Measurements from ENCODE around the gene TXNRD1. TPM values are rescaled to one million over a fixed set of nuclear protein-coding genes. Genes with fewer than 3 reads are reported as not detected.

Gene TXNRD1
- total RNA-seq, 4 donors from 2014 or later = 111 to 140 (median 128) TPM

DNA sequence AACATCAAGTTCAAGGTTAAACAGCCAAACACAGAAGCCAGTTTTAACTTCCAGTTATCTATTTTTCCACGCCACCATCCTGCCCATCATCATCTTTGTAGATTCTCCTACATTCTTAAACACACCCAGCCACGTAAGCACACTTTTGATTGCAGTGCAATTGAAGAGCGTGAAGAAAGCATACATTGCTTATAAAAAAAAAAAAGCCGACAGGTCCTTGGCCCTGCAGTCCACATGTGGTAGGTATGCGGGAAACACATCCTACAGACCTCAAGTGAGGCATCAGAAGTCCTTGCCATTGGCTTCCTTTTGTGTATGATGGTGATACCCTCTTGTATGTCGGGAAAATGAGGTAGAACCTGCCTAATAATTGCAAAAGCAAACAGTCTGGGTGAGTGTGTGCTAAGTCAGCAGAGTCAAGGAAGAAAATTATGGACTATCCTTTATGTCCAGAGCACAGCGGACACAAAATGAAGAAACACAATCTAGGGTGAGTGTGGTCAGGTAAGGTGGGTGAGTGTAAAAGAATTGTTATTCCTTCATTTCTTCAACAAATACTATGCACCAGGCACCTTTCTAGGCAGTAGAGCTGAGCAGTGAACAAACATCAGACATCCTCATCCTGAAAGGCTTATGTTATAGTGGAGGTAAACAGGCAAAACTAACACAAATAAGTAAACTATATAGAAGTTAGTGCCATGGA, 139.4 kb downstream of the TXNRD1 start:
- TF ChIP-seq CTCF (IDR thresholded peaks at IDR 0.05) (no peak), EP300 (IDR thresholded peaks at IDR 0.05) (no peak), POLR2A (IDR thresholded peaks at IDR 0.05) (no peak)
- Histone ChIP-seq H3K27ac (no peak overlapping the region), H3K36me3 (peaks cover 0 to 37% (median 0%) of the 10 kb centered on the region in 3 donors), H3K9me3 (peaks cover 0 to 4% (median 0%) of the 10 kb centered on the region in 4 donors), H3K4me3 (no peak overlapping the region), H3K27me3 (no peaks in the 10 kb centered on the region), H3K4me1 (no peaks in the 10 kb centered on the region)
- no peak for DNase-seq (ENCODE audit: low spot score in 2 of 2)
- WGBS, 2 donors = 82 to 85% methylated on average over 7 of the region's 7 CpGs

DNA sequence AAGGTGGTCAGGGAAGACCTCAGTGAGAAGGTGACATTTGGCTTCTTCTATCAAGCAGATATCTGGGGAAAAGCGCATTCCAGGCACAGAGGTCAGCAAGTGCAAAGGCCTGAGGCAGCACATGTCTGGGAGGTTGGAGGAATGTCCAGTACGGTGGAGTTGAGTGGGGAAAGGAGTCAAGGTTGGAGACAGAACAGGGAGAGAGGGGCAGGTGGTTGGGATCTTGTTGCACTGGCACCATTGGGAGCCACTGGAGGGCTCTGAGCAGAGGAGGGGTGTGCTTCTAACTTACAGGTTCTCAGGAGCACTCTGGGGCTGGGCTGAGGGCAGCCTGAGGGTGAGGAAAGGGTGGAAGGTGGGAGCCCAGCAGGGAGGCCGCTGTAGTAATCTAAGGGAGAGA, 140.1 kb downstream of the TXNRD1 start:
- 75 to 86% methylated on average over 3 of the region's 3 CpGs for WGBS, 2 donors

DNA sequence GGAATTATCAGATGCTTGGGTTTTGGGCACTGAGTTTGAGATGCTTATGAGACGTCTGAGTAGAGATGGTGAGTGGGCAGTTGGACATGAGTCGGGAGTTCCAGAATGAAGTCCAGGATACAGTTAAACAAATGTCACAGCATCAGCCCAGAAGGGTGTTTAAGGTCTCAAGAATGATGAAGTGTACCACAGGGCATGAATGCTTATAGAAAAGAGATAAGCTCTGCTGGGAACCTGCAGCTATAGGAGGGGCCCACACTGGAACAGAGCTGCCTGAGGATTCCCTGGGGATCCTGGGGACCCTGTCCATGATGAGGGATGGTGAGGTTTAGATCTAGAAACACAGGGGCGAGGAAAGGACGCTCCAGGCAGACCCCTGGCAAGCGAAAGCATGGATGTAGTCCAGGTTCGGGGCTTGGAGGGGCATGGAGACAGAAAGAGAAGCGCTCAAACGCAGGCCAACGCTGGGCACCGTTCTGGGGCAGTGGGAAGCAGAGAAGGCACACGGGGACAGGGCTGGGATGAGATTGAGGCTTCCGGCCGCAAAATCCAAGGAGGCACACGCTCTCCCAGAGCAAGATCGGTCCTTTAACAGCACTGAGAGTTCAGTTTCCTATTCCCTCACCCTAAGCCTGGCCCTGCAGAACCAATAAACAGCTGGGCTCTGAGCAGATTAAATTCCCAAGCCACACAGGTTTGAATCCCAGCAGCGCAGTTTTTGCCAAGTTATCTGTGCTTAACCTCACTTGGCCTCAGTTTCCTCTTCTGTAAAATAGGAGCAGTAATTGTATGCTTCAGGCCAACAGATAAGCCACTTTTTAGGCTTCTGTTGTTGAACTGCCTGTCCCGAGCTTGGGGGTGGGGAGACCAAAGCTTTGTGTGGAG, 140.9 kb downstream of the TXNRD1 start:
- H3K9me3 ChIP-seq = peaks cover 0 to 9% (median 0%) of the 10 kb centered on the region in 4 donors
- 78 to 80% methylated on average over 17 of the region's 17 CpGs for WGBS, 2 donors
- H3K4me1 ChIP-seq = peaks cover 0 to 1% (median 0%) of the 10 kb centered on the region in 4 donors
- H3K27me3 ChIP-seq = no peaks in the 10 kb centered on the region
- peaks cover 0 to 22% (median 0%) of the 10 kb centered on the region in 3 donors for H3K36me3 ChIP-seq
- H3K4me3 ChIP-seq = no peak overlapping the region
- H3K27ac ChIP-seq = no peak overlapping the region
- no peak for TF ChIP-seq EP300 (IDR thresholded peaks at IDR 0.05)
- TF ChIP-seq CTCF (IDR thresholded peaks at IDR 0.05) = no peak
- no peak for TF ChIP-seq POLR2A (IDR thresholded peaks at IDR 0.05)
- DNase-seq (ENCODE audit: low spot score in 2 of 2) = no peak

More for the DNA sequence above, 140.1 kb downstream of the TXNRD1 start:
- H3K27ac ChIP-seq = no peak overlapping the region
- H3K4me1 ChIP-seq = no peaks in the 10 kb centered on the region
- H3K4me3 ChIP-seq = no peak overlapping the region
- no peaks in the 10 kb centered on the region for H3K27me3 ChIP-seq
- peaks cover 0 to 9% (median 0%) of the 10 kb centered on the region in 4 donors for H3K9me3 ChIP-seq
- peaks cover 0 to 31% (median 0%) of the 10 kb centered on the region in 3 donors for H3K36me3 ChIP-seq
- no peak for DNase-seq (ENCODE audit: low spot score in 2 of 2)
- no peak for TF ChIP-seq POLR2A (IDR thresholded peaks at IDR 0.05)
- no peak for TF ChIP-seq CTCF (IDR thresholded peaks at IDR 0.05)
- no peak for TF ChIP-seq EP300 (IDR thresholded peaks at IDR 0.05)

GRCh38 chr12:104357421-104357952, 141.9 kb downstream of the TXNRD1 start:
- Histone ChIP-seq H3K27ac (no peak overlapping the region), H3K4me3 (no peak overlapping the region), H3K36me3 (peaks cover 0 to 14% (median 0%) of the 10 kb centered on the region in 3 donors), H3K27me3 (no peaks in the 10 kb centered on the region), H3K4me1 (peaks cover 0 to 5% (median 0%) of the 10 kb centered on the region in 4 donors), H3K9me3 (peaks cover 0 to 9% (median 0%) of the 10 kb centered on the region in 4 donors)
- WGBS, 2 donors = 80 to 85% methylated on average over 1 of the region's 1 CpG
- TF ChIP-seq CTCF (IDR thresholded peaks at IDR 0.05) (no peak), POLR2A (IDR thresholded peaks at IDR 0.05) (no peak), EP300 (IDR thresholded peaks at IDR 0.05) (no peak)
- no peak for DNase-seq (ENCODE audit: low spot score in 2 of 2)
